ENCODE results near the gene ACTA2.

GRCh38 chr10:88983939-88984338 lies 31.4 kb upstream of the ACTA2 start:
- TF ChIP-seq CTCF (IDR thresholded peaks at IDR 0.05), result no peak
- no peak for TF ChIP-seq POLR2A (IDR thresholded peaks at IDR 0.05)
- no peak for TF ChIP-seq EP300 (IDR thresholded peaks at IDR 0.05)

Data from tibial nerve (tissue), 4 donors.